ENCODE data around the gene PAPSS1. TPM values are rescaled to one million over a fixed set of nuclear protein-coding genes. Genes with fewer than 3 reads are reported as not detected.

PAPSS1 gene
- total and polyA plus RNA-seq, 2 of the 8 experiments (the other 6 are each of a cell fraction or from before 2014, with no cell fraction given), result 79.2 to 98.5 TPM

GRCh38 chr4:107693132-107693531, 26.9 kb downstream of the PAPSS1 start:
- Histone ChIP-seq H3K4me1 (replicated peaks in 1 of 4; ENCODE audit: control insufficient read depth in 3 of 4, insufficient read depth in 4 of 4, low read length in 3 of 4) (no peaks in the 10 kb centered on the region), H3K9ac (replicated peaks in 1 of 4; ENCODE audit: extremely low read depth in 1 of 4, low read depth in 3 of 4, low read length in 3 of 4) (no peak overlapping the region), H2BK5ac (ENCODE audit: low read depth, low read length) (no peak overlapping the region), H4K8ac (ENCODE audit: extremely low read depth, insufficient read depth, low read length) (no peak overlapping the region), H3K27me3 (replicated peaks in 1 of 4; ENCODE audit: control insufficient read depth in 3 of 4, extremely low read depth in 1 of 4, insufficient read depth in 3 of 4, low read length in 3 of 4) (no peaks in the 10 kb centered on the region), H3K23ac (ENCODE audit: insufficient read length) (no peak overlapping the region), H2BK15ac (ENCODE audit: low read length) (no peak overlapping the region), H2BK12ac (ENCODE audit: low read depth, low read length) (no peak overlapping the region), H4K91ac (replicated peaks; ENCODE audit: insufficient read length, low read length) (no peak overlapping the region), H2AK5ac (ENCODE audit: low read depth, low read length) (no peak overlapping the region), H2BK20ac (ENCODE audit: low read length) (no peak overlapping the region), H3K9me3 (ENCODE audit: insufficient read depth in 2 of 2, low read depth in 1 of 2, low read length in 1 of 2) (peaks cover 0 to 5% of the 10 kb centered on the region in 2 experiments; a peak in 1 of 4 replicates), H4K5ac (ENCODE audit: insufficient read length, low read depth, low read length) (no peak overlapping the region), H3K79me1 (ENCODE audit: low read depth, low read length) (peaks cover 5% of the 10 kb centered on the region; the same call in 1 of the 2 replicates), H3K4me2 (ENCODE audit: insufficient read depth in 1 of 2, low read depth in 2 of 2, low read length in 2 of 2) (no peak overlapping the region), H3K23me2 (ENCODE audit: low read depth, low read length) (no peaks in the 10 kb centered on the region), H3K18ac (ENCODE audit: extremely low read depth, low read length) (no peak overlapping the region), H3K14ac (ENCODE audit: insufficient read length) (no peak overlapping the region), H2AFZ (ENCODE audit: low read length) (no peak overlapping the region), H3K36me3 (ENCODE audit: control insufficient read depth in 2 of 4, insufficient read depth in 4 of 4, low read length in 3 of 4) (peaks cover 0 to 12% (median 0%) of the 10 kb centered on the region in 4 experiments; a peak in 3 of 8 replicates), H3K4me3 (ENCODE audit: extremely low read depth in 1 of 4, insufficient read depth in 2 of 4, low read depth in 3 of 4, low read length in 4 of 4) (no peak overlapping the region), H3K4ac (replicated peaks; ENCODE audit: insufficient read length, low read depth, low read length) (no peak overlapping the region), H3K56ac (replicated peaks; ENCODE audit: insufficient read length, low read depth, low read length) (no peak overlapping the region), H4K20me1 (replicated peaks in 1 of 2; ENCODE audit: control insufficient read depth in 1 of 2, insufficient read depth in 2 of 2, low read length in 2 of 2) (peaks cover 0 to 2% of the 10 kb centered on the region in 2 experiments), H3K27ac (ENCODE audit: low read depth, low read length) (no peak overlapping the region), H2BK120ac (replicated peaks; ENCODE audit: low read depth, low read length) (no peak overlapping the region), H3K79me2 (ENCODE audit: control insufficient read depth in 1 of 2, insufficient read depth in 2 of 2, low read length in 2 of 2) (peaks cover 0 to 14% of the 10 kb centered on the region in 2 experiments; a peak in 2 of 4 replicates)
- 96% methylated on average over 2 of the region's 2 CpGs; no CpG with 5 or more reads in 1 of the 2 experiments for WGBS, 2 experiments (ENCODE audit: extremely low coverage in 1 of 2, insufficient coverage in 1 of 2, insufficient read length in 1 of 2, insufficient replicate concordance in 2 of 2, low coverage in 1 of 2, low lambda C conversion rate in 2 of 2, missing lambda C conversion rate in 1 of 2)
- DNase-seq (ENCODE audit: low read depth in 1 of 2, low spot score in 2 of 2) (no peak), FAIRE-seq (no peak)
- no peak for TF ChIP-seq SP2 (IDR thresholded peaks at IDR 0.05; ENCODE audit: low read length)
- TF ChIP-seq TAF1 (IDR thresholded peaks at IDR 0.05; ENCODE audit: low read depth, low read length), result no peak
- TF ChIP-seq USF2 (IDR thresholded peaks at IDR 0.05; ENCODE audit: low read length), result no peak
- no peak for TF ChIP-seq ASH2L (IDR thresholded peaks at IDR 0.05; ENCODE audit: low read length)
- ChIA-PET POLR2A (ENCODE audit: partially characterized antibody) (no interaction called here), CTCF (ENCODE audit: partially characterized antibody) (interaction anchor here (1.2 to 1.3 kb wide), 2 partner anchors 43 to 220 kb away, joined by 3 read pairs; no protein-coding TSS in a partner anchor)

Data from H1 (cell line).